ENCODE measurements around the gene PDE2A.

Gene PDE2A

DNA sequence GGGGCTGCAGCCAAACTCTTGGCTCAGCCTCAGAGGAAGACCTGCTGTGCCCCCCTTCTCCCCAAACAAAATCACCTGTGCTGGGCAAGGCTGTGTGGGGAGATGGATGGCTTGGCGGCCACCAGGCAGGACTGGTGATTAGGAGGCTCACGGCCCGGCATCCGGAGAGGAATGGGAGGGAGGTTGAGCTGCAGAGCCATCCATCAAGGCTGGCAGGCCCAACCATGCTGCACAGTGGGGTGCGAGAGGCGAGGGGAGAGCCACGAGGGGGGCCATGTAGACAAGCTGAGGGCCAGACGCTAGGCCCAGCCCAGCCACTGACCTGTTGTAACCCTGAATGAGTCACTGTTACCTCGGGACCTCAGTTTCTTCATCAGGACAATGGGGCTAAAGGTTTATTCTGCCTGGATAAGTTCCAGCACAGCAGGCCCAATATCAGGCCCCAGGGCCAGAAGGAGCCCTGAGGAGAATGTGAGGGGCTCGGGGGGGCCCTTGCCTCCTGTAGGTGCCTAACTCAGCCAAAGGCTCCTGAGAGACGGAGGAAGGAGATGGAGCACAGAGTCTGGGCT is 18.2 kb downstream of the PDE2A start:
- no peak for DNase-seq (ENCODE audit: low read depth)

DNA sequence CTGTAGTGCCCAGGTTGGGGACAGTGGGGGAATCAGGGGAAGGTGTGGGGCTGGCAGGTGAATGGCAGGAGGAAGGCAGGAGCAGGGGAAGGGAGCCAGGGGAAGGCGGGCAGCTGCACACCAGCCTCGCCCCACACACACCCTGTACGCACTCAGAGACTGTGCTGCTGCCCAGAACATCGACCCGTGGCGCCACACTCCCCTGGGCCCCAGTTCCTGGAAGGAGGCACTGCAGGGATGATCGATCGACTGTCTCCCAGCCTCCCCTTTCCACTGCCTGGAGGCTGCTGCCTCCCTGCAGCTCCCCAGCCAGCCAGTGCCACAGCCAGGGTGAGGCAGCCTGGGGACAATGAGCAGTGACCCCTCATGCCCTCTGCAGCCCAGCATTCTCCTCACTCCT is 19.2 kb downstream of the PDE2A start:
- DNase-seq (ENCODE audit: low read depth), result no peak

GRCh38 chr11:72653649-72654048 is 20.6 kb downstream of the PDE2A start:
- no peak for DNase-seq (ENCODE audit: low read depth)

DNA sequence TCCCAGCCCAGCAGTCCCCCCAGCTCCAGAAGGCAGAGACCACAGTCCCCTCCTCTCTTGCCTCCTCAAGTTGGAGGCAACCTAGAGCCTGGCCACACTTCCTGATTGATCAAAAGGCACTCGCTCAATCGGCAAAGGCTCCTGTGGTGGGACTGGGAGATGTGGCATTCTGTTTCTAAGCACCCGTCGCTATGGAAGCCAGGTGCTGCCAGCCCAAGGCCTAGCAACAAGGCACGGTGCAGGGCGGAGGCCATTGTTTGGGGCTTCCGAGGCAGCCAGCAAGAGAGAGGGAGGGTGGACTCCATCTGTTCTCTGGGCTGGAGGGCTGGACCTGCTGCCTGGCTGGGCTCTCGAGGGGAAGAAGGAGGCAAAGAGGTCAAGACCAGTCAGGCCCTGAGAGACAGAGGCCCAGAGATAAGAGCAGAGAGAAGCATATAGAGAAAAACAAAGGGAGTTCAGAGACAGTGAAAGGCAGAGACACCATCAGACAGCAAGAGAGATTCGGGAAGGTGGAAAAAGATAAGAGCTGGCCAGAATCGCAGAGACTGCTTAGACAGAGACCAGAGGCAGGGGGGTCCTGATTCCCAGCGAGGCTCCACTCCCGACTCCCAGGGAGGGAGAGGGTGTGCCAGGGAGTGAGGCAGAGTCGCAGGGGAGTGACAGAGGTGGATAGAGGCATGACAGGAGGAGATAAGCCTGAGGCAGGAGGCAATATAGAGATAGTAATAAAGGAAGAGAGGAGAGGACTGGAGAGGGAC is 21.2 kb downstream of the PDE2A start:
- no peak for DNase-seq (ENCODE audit: low read depth)

DNA sequence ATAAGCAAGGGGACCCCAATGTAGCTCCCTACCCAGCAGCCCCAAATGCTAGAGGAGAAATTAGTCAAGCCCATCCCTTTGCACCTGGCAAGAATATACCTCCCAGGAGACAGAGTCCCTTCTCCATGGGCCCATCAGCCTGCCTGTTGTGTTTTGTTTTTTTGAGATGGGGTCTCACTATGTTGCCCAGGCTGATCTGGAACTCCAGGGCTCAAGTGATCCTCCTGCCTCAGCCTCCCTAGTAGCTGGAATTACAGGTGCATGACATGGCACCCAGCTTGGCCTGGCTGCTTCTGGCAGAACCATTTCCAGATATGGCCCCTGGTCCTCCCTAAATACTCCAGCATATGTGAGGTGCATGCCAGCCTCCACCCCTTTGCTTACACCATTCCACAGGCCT is 22.1 kb downstream of the PDE2A start:
- no peak for DNase-seq (ENCODE audit: low read depth)

- DNase-seq (ENCODE audit: low read depth), result no peak
Observed at GRCh38 chr11:72649215-72649976, 24.8 kb downstream of the PDE2A start.

GRCh38 chr11:72648384-72649136 is 25.7 kb downstream of the PDE2A start:
- no peak for DNase-seq (ENCODE audit: low read depth)

DNA sequence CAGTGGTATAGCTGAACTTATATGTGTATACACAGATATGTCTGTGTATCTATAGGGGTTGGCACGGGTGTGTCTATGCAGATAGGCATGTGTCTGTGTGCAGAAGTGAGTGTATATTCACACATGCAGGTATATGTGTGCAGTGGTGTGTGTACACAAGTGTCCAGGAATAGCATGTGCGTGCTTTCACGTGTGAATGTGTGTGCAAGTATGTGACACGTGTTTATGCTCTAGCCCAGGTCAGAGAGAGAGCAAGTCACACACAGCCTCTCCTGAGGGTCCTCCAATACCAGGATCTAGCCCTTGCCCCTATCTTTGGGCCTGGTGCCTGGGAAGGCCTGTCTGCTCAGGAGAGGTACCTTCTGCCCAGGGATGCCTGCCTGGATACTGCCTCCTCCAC is 26.3 kb downstream of the PDE2A start:
- no peak for DNase-seq (ENCODE audit: low read depth)

- DNase-seq (ENCODE audit: low read depth), result no peak
Observed at GRCh38 chr11:72646472-72646871, 27.8 kb downstream of the PDE2A start.

GRCh38 chr11:72646024-72646423 is 28.2 kb downstream of the PDE2A start:
- no peak for DNase-seq (ENCODE audit: low read depth)

- no peak for DNase-seq (ENCODE audit: low read depth)
Observed at GRCh38 chr11:72643547-72643946, 30.7 kb downstream of the PDE2A start.

- peak; percentile 41 for DNase-seq (ENCODE audit: low read depth)
Observed at GRCh38 chr11:72642884-72643522, 31.2 kb downstream of the PDE2A start.

DNA sequence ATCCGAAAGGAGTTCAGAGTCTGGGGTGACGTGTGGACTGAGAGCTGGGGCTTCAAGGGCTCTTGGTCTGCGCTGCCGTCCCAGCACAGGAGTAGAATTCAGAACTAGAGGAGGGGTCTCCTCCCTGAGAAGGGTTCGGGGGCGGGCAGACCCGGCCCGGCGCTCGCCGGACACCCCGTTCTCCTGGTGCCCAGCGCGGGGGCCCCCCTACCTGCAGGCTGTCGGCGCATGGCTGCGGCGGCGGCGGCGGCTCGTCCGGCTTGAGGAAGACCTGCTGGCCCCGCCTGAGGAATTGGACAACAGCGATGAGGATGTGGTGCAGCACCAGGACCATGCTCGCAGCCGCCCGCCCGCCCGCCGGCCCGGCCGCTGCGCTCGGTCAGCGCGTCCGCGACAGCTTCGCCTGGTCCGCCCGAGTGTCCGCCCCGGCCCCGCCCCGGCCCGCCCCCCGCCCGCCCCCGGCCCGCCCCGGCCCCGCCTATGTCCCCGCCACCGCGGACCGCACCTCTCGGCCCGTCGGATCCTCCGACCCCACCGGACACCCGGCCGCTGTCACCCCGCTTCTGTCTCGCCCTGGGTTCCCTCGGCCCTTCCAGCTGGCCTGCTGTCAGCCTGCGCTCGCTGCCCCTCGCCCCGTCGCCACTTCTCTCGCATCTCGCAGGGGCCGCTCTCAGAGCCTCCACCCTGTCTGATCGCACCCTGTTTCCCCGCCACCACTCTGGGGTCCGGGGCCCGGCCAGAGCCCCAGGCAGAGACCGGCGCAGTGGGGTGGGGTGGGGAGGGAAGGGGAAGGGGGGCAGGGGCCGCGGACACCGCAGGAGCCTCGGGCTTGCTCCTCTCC is 32.0 kb downstream of the PDE2A start:
- DNase-seq (ENCODE audit: low read depth), result no peak

GRCh38 chr11:72641522-72642042 is 32.6 kb downstream of the PDE2A start:
- no peak for DNase-seq (ENCODE audit: low read depth)

DNA sequence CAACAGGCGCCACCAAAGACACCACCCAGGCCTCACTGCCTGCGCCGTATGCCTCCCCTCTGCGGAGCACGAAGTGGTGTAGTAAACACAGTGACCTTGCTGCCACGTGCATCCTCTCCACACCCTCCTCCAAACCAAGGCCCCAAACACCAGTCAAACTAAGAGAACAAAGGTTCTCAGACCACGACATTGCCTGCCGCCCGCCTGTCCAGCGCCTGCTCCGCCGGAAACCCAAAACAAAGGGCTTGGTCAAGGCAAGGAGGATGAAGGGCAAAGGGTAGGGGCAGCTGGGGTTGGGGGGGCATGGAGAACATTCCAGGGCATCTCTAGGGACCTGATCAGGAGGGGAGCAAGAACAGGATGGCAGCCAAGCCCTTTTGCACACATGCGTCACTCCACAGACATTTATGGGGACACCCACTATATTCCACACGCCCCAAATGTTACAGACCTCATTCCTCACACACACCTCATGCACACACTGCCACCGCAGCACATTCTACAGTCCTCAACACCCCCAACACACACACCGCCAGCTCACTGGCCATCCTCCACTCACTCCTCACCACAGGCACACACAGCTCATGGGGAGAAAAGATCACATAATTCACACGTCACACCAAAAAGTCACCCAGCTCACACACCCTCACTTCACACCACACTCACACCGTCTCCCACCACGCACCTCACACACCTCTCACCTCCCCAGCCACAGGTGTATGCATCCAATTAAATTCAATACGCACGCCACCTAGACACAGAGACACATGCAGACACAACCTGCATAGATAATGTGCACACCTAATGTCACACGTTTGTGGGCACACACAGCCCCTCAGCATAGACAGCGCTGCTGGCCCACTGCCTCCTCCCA is 34.5 kb downstream of the PDE2A start:
- DNase-seq (ENCODE audit: low read depth), result no peak

- DNase-seq (ENCODE audit: low read depth), result no peak
Observed at GRCh38 chr11:72637926-72638325, 36.3 kb downstream of the PDE2A start.

DNA sequence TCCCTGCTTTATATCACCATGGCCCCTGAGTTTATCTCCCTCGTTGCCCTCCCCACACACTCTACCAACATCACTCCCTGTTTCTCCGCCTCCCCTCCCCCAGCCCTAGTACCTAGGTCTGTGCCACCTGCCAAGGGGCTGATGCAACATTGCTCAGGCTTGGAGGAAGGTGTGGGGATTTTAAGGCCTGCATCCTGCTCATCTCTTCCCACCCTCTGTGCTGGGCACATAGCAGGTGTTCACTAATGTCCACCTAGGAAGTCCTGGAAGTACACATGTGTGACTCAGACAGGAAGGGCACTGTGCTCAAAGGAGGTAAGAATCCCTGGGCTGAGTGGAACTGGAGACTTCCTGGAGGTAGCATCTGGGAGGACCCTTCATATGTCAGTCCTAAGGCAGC is 37.0 kb downstream of the PDE2A start:
- no peak for DNase-seq (ENCODE audit: low read depth)

- no peak for DNase-seq (ENCODE audit: low read depth)
Observed at GRCh38 chr11:72636376-72636775, 37.8 kb downstream of the PDE2A start.

GRCh38 chr11:72635933-72636332 is 38.3 kb downstream of the PDE2A start:
- DNase-seq (ENCODE audit: low read depth), result no peak
